HFF-Myc (cell line): ENCODE data around the gene DKK2.
A peak's percentile ranks its signal among the peaks of the same experiment; 100 is the strongest.

Source experiments
- DNase-seq: peaks from one replicate; pipeline ENCODE4 v3.0.0-alpha.2; 2011; ENCODE audit warnings: low read depth; ENCODE audit errors: extremely low read depth
- H3K4me3 ChIP-seq: replicated peaks from 2 replicates; pipeline ENCODE4 v1.5.1; 2011; ENCODE audit warnings: low read depth, mild to moderate bottlenecking, control low read depth, low read length
- TF ChIP-seq, protein P1 (sequence below): IDR thresholded peaks from 2 replicates; pipeline ENCODE4 v1.5.1; 2012; ENCODE audit warnings: mild to moderate bottlenecking, low read depth, low read length, control low read depth; ENCODE audit errors: missing control alignments

The DKK2 gene

DNA sequence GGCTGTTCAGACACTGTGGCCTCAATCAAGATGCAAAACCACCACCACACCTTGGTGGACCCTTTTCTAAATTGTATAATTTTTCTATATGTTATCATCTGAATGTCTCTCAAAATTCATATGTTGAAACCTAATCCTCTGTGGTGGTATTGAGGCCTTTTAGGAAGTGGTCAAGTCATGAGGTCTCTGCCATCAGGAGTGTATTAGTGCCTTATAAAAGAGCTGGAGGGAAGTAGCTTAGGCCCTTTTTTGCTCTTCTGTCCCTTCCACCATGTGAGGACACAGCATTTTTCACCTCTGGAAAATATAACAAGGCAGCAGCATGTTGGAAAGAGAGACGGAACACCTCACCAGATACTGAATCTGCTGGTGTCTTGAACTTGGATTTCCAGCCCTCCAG, 30.5 kb upstream of the DKK2 start:
- TF ChIP-seq, protein P1, sequence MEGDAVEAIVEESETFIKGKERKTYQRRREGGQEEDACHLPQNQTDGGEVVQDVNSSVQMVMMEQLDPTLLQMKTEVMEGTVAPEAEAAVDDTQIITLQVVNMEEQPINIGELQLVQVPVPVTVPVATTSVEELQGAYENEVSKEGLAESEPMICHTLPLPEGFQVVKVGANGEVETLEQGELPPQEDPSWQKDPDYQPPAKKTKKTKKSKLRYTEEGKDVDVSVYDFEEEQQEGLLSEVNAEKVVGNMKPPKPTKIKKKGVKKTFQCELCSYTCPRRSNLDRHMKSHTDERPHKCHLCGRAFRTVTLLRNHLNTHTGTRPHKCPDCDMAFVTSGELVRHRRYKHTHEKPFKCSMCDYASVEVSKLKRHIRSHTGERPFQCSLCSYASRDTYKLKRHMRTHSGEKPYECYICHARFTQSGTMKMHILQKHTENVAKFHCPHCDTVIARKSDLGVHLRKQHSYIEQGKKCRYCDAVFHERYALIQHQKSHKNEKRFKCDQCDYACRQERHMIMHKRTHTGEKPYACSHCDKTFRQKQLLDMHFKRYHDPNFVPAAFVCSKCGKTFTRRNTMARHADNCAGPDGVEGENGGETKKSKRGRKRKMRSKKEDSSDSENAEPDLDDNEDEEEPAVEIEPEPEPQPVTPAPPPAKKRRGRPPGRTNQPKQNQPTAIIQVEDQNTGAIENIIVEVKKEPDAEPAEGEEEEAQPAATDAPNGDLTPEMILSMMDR, result no peak
- no peak for DNase-seq
- H3K4me3 ChIP-seq, result no peak overlapping the region

- TF ChIP-seq, protein P1, result no peak
- no peak for DNase-seq
- H3K4me3 ChIP-seq, result no peak overlapping the region
These were observed 29.1 kb upstream of the DKK2 start for GRCh38 chr4:107065201-107065600.

DNA sequence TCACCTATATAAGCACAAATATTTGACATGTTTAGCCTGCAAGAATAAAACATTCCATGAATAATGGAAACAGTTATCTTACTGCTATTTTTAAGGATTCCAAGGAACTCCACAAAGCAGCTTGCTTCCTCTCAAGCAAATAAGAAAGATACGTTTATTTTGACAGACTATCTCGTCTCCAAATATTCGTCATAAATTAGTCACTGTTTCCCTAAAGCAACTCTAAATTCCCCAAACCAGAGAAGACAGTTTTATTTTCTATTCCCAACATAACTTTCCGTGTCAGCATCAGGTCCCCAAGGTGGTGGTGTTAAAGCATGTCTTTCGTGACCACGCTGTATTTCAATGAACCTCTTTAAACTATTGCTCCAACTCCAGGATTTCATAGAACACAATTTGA, 24.3 kb upstream of the DKK2 start:
- TF ChIP-seq, protein P1, result no peak
- DNase-seq, result no peak
- no peak overlapping the region for H3K4me3 ChIP-seq

DNA sequence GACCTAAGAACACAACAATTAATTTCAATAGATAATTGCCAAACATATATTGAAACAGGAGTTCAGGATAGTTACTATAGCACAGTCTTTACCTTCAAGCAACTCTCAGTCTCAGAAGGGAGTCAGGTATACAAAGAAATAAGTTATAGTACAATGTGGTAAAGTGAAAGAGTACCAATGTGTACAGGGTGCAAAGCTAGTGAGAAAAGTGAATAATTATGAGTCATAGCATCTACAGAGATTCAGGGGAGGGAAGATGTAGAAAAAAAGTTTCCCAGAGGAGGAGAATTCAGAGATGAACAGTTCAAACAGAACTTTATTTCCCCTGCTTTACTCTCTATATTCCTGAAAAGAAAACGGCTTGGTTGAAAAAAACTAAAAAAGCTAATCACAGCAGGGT, 22.7 kb upstream of the DKK2 start:
- TF ChIP-seq, protein P1, result no peak
- no peak overlapping the region for H3K4me3 ChIP-seq
- no peak for DNase-seq

DNA sequence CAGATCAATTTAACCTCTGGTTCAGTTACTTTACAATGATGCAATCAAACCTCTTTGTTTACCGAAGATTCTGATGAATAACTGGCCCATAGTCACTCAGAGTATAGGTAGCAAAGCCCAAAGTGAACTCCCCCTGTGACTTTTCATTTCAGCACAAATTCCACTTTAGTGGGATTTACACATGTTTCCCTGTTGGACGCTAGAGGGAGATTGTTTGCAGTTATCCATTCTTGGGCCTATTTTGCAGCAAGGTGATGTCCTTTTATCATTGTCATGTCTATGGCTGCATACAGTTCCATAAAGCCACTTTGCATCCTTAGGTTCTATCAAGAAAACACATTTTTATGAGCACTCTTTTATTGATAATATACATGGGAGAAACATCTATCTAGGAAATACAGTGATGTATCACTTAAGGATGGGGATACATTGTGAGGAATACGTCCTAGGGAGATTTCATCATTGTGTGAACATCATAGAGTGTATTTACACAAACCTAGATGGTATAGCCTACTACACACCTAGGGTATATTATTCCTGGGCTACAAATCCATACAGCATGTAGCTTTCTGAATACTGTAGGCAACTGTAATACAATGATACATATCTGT, 14.5 kb upstream of the DKK2 start:
- TF ChIP-seq, protein P1, result peak; percentile 29
- DNase-seq, result no peak
- H3K4me3 ChIP-seq, result no peak overlapping the region

GRCh38 chr4:107046261-107046660, 10.1 kb upstream of the DKK2 start:
- no peak overlapping the region for H3K4me3 ChIP-seq
- TF ChIP-seq, protein P1, result no peak
- DNase-seq, result no peak

DNA sequence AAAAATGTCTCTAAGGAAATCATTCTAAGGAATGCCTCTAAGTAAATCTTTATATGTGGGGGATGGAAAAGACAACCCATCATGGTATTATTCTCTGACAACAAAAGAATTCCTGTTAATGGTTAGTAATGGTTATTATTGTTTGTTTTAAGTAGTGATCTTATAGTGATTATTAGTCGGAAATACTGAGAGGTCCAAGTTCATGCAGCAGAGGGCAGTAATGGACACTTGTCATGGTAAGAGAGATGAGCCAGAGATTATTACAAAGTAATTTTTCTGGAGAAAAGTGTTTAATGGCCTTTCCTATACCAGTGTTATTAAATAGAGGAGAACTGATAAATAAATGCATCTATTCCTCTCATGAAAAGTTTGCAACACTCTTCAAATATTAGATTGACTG, 8.1 kb upstream of the DKK2 start:
- H3K4me3 ChIP-seq, result no peak overlapping the region
- DNase-seq, result no peak
- TF ChIP-seq, protein P1, result peak; percentile 16
